ENCODE measurements around the gene NKD1.

NKD1 gene

DNA sequence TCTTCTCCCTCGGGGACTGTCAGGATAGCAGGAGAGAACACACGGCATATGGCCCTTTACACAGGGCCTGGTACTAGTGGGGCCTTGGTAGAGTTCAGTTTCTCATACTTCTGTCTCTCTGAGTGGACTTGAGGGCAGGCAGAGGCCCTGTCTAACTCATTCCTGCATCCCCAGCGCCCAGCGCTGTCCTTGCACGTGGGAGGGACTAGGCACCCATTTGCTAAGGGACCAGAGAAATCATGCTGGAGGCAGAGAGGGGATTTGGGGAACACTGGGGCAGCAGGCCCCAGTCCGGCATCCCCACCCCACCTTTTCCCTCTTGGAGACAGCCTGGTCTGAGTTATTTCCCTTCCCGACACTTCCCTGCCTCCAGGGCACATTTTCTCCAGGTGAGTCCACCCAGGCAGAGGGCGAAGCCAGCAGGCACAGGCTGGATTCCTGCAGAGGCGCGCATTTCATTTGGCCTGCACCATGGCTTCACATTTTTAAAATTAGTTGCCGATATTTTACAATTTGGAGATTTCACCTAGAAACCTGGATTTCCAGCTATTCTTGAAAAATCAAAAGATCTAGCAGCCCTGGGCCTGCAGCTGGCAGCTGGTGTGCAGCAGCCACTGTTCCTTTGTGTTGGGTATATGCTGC is 9.7 kb upstream of the NKD1 start:
- DNase-seq = no peak

- no peak for DNase-seq
These were observed 9.0 kb upstream of the NKD1 start for GRCh38 chr16:50539053-50539695.

GRCh38 chr16:50539822-50540710 is 8.1 kb upstream of the NKD1 start:
- DNase-seq = no peak

DNA sequence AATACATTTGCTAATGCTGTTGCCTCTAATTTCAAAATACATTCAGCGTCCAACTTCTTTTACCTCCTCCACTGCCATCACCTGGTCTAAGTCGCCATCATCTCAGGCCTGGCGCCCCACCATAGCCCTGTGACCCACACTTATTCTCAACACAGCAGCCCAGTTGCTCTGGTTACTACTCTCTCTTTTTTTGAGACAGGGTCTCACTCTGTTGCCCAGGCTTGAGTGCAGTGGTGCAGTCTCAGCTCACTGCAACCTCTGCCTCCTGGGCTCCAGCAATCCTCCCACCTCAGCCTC is 7.5 kb upstream of the NKD1 start:
- no peak for DNase-seq

DNA sequence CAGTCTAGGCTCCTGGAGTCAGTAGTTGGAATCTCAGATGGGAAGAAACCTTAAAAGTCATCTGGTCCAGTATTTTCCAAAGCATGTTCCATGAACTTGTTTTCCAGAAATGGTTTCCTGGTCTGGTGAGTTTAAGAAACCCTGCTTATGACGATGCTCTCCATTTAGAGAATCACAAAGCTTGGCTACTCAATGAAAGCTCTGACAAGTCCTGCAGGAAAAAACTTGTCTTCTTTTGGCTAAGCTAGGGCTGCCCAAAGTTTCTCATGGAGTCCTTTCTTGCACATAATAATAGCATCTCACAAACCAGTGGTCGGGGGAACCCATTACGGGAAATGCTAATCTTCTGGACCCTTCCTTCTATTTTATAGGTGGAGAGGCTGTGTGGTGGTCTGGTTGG is 5.5 kb upstream of the NKD1 start:
- no peak for DNase-seq

GRCh38 chr16:50546125-50546524 is 2.1 kb upstream of the NKD1 start:
- DNase-seq = no peak

DNA sequence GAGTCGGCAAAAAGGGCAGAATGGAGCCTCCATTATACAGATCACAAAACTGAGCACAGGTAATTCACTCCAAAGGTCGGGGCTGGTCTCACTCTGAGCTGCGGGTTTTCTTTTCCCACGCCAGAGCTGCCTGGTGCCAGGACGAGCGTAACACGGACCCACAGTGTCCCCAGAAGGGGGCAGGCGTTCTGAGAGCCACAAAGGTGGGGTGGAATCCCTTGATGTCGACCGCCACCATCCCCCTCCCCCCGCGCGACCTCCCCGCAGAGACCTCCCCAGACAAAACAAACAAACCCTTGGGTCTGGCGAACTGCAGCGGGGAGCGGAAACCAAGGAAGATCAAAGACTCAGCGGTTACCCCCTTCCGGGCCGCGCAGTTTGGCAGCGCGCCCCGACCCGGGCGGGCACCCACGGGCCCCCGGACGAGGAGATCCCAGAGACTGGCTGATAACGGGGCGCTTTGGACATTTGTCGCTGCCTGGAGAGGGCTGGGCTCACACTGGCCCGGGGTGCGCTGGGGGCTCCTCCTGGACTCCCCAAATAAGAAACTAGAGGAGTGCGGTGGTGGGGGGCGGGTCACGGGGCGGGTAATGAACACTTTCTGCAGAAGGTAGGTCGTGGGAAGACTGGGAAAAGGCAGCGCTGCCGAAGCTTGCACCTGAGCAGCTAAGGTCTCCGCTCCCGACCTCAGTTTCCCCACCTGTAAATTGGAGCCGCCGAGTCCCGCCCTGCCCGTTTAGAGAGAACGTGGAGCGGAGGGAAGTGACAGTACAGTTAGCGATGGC is 664 bp upstream of the NKD1 start:
- peak; percentile 90 for DNase-seq

- DNase-seq = no peak
These were observed 839 bp downstream of the NKD1 start for GRCh38 chr16:50548909-50549560.

- DNase-seq = no peak
These were observed 1.3 kb downstream of the NKD1 start for GRCh38 chr16:50549561-50549915.

DNA sequence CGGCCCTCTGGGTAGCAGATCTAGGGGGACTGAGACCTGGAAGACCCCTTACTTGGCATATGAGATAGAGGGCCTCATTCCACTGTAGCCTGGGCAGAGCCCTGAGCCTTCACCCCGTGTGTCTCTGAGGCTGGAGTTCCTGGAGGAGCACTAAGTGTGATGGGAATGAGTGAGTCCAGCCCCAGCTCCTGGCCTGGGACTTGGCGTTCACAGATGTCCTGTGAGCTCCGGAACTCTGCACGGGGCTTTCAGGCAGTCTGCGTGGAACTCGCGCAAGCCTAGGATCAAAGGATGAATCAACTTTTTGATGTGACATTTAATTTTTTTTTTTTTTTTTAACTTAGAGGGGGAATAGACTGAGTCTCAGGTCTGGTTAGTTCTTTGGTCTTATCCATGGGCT is 1.8 kb downstream of the NKD1 start:
- no peak for DNase-seq

DNA sequence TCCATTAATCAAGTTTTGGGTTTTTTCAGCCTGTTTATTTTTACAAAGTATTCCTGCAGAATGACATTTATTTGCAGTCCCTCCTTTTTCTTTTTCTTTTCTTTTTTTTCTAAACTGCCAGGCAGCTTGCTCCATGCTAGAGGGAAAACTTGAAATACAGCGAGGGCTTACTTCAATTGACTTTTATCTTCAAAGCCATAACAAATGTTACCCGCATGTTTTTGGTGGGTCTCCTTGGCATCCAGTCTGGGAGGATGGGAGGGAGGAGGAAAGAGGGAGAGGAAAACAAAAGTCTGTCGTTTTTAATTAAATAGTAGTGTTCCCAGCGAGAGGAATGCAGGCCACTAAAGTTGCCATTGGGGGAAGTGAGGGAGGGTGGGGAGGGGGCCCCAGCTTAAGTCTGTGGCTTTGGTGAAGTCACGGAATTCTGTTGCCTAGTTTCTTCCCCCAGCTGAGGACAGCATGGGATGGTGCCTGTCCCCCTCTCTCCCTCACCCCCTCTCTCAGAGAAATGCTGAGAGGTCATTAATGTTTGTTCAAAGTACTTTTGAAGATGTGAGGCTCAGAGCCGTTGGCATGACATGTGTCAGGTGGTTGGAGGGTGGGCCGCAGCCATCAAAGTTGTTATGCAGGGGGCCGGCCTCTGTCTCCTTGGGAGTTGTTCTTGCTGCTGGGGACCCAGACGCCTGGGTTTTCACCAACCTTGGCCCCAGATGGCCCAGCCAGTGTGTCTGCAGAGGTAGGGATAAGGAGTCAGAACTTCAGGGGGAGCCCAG is 2.9 kb downstream of the NKD1 start:
- no peak for DNase-seq

DNA sequence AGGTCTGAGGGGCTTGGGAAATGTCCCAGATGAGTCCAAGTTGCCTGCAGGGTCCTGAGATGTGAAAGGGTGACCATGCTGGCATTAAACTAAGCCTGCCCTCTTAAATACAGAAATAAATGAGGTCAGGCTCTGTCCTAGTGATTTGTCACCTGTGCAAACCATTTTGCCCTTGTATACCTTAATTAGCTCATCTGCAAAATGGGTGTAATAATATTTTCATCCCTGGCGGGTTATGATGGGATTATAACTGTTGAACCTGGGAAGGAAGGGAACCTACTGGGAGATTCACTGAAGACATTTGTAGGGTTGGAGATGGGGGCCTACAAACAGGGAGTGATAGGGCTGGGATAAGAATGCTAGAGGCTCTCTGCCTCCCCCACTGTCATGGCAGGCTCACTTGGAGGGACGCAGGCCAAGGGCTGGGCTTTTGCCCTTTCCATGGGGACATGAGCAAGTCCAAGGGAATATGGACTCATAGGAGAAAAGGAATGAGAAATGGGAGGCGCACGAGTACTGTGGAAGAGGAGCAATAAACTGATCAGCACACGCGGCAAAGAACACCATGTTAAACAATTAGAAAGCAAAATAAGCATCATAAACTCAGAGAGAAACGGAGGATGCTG is 4.4 kb downstream of the NKD1 start:
- no peak for DNase-seq

- DNase-seq = no peak
These were observed 5.0 kb downstream of the NKD1 start for GRCh38 chr16:50553182-50553710.

- DNase-seq = no peak
These were observed 5.7 kb downstream of the NKD1 start for GRCh38 chr16:50553731-50554360.

GRCh38 chr16:50555269-50555875 is 7.2 kb downstream of the NKD1 start:
- DNase-seq = no peak

DNA sequence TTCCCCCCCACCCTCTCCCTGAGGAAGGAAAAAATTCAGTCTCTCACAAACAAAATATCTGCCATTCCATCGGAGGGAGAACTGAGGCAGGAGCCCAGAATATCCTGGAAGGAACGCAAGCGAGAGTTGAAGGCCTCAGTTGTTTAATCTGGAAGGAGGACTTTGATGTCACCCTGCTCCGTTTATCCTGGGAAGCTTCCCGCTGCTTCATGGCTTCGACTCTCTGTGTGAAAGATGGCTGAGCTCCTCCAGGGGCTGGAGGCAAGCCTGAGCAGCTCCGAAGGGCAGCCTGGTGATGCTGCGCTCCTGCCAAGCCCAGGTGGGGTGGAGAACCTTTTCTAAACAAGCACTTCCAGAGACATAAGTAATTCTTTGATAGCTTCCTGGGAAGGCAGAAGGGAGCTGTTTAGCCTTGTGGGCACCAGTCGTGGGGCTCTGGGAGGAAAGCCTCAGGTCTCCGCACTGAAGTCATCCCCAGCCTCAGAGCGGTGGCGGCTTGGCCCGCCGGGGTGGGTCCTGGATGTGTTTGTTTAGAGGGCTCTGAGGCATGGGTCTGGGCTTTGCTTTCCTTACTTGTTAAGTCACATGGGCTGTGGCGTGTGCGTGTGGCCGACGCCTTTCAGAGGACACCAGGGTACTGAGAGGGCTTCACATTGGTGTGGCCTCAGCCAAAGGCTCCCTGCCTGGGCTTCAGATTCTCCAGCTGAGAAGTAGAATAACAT is 7.9 kb downstream of the NKD1 start:
- DNase-seq = no peak

GRCh38 chr16:50557046-50557445 is 8.8 kb downstream of the NKD1 start:
- DNase-seq = no peak

DNA sequence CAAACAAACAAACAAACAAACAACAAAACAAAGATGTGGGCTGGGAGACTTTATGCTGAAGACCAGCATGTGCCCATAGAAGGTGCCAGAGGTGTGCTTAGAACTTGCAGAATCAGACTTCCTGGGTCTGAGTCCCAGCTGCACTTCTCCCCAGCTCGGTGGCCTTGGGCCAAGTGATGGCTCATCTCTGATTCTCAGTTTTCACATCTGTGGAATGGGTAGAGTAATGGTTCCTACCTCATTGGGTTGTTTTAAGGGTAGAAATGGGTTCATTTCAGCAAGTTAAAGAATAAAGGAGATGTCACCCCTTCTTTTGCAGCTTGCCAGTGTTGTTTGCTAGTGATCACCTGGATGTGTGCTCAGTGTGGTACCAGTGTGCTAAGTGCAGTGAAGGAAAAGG is 10.7 kb downstream of the NKD1 start:
- DNase-seq = no peak

- DNase-seq = no peak
These were observed 11.1 kb downstream of the NKD1 start for GRCh38 chr16:50559342-50559741.
